Breast epithelium (tissue), 4 donors: ENCODE measurements around the gene METTL23. TPM values are rescaled to one million over a fixed set of nuclear protein-coding genes. Genes with fewer than 3 reads are reported as not detected.

Experiments
- DNase-seq, 2 donors: peaks; one replicate each; pipeline ENCODE4 v3.0.0-alpha.2; 2019; ENCODE audit warnings: low spot score in 2 of 2
- H3K27ac ChIP-seq, 2 donors: fragments of 200-600 bp; sonication (generic) in 1 of 2; one replicate each; pipeline ENCODE4 v1.5.1; 2016 to 2019; ENCODE audit warnings: mild to moderate bottlenecking in 1 of 2
- H3K27me3 ChIP-seq, 2 donors: fragments of 200-600 bp; sonication (generic) in 1 of 2; one replicate each; pipeline versions ENCODE4 v1.5.1 to v1.6.0; 2017 to 2019; ENCODE audit warnings: control low read depth in 1 of 2, mild to moderate bottlenecking in 1 of 2
- H3K36me3 ChIP-seq: fragments of 200-600 bp; one replicate; pipeline ENCODE4 v1.5.1; 2019
- H3K4me1 ChIP-seq, 2 donors: fragments of 200-600 bp; sonication (generic); one replicate each; pipeline ENCODE4 v1.5.1; 2016 to 2019; ENCODE audit warnings: control low read depth in 1 of 2
- H3K4me3 ChIP-seq, 3 donors: fragments of 200-600 bp; sonication (generic); 1 replicate in 2 of 3; 2 replicates in 1 of 3; pipeline ENCODE4 v1.5.1; 2016 to 2019; ENCODE audit warnings: mild to moderate bottlenecking in 3 of 3, moderate library complexity in 2 of 3
- H3K9me3 ChIP-seq, 2 donors: fragments of 200-600 bp; sonication (generic) in 1 of 2; one replicate each; pipeline ENCODE4 v1.5.1; 2016 to 2019; ENCODE audit warnings: control low read depth in 1 of 2
- POLR2A ChIP-seq: fragments of 450-650 bp; IDR thresholded peaks from one replicate; pipeline ENCODE4 v1.6.1; 2016; ENCODE audit warnings: antibody characterized with exemption, mild to moderate bottlenecking, moderate library complexity
- POLR2AphosphoS5 ChIP-seq, 3 donors: sonication (generic); formaldehyde crosslinking; IDR thresholded peaks; one replicate each; pipeline ENCODE4 v1.6.1; 2017; ENCODE audit warnings: antibody characterized with exemption in 3 of 3
- intact Hi-C: fragments of 100-400 bp; cut with DNase I; formaldehyde crosslinking; loops from one replicate; pipeline ENCODE4 v1.15.1; 2023; ENCODE audit warnings: low total_unique reads
- total RNA-seq, 3 donors: library from RNA; depleted of rRNA; stranded (reverse); fragments of >200 nt; gene quantifications; one replicate each; pipeline ENCODE4 v1.1.0, GENCODE V29; 2016
- TF ChIP-seq, protein P1 (sequence below), 3 donors: fragments of 450-650 bp; IDR thresholded peaks; one replicate each; pipeline ENCODE4 v1.5.1; 2016 to 2017; ENCODE audit warnings: antibody characterized with exemption in 3 of 3, mild to moderate bottlenecking in 3 of 3, moderate library complexity in 3 of 3

Gene METTL23
- total RNA-seq, 3 donors from 2014 or later: 25.6 to 47.7 (median 28.5) TPM

DNA sequence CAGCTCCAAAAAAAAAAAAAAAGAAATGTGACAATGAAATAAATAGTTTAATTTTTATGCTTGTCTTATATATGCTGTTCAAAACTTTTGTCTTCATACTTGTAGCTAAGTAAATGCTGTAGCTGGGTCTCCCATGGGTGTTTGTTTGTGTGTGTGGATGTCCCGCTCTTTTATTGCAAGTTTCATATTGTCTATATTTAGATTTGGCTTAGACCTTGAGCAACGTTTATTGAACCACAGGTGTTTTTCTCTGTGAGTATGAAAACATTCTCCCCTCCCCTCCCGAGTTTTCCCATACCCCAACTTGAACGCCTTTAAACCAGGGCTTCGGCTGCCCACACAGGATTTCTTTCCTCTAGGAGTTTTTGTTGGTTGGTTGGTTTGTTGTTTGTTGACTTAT is 56.5 kb downstream of the METTL23 start:
- H3K27me3 ChIP-seq: no peaks in the 10 kb centered on the region
- no peaks in the 10 kb centered on the region for H3K36me3 ChIP-seq
- H3K4me1 ChIP-seq: no peaks in the 10 kb centered on the region
- H3K27ac ChIP-seq: no peak overlapping the region
- no peak for DNase-seq
- TF ChIP-seq POLR2AphosphoS5 (IDR thresholded peaks at IDR 0.05): no peak
- TF ChIP-seq, protein P1, sequence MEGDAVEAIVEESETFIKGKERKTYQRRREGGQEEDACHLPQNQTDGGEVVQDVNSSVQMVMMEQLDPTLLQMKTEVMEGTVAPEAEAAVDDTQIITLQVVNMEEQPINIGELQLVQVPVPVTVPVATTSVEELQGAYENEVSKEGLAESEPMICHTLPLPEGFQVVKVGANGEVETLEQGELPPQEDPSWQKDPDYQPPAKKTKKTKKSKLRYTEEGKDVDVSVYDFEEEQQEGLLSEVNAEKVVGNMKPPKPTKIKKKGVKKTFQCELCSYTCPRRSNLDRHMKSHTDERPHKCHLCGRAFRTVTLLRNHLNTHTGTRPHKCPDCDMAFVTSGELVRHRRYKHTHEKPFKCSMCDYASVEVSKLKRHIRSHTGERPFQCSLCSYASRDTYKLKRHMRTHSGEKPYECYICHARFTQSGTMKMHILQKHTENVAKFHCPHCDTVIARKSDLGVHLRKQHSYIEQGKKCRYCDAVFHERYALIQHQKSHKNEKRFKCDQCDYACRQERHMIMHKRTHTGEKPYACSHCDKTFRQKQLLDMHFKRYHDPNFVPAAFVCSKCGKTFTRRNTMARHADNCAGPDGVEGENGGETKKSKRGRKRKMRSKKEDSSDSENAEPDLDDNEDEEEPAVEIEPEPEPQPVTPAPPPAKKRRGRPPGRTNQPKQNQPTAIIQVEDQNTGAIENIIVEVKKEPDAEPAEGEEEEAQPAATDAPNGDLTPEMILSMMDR (IDR thresholded peaks at IDR 0.05): no peak
- no peak for TF ChIP-seq POLR2A
- H3K4me3 ChIP-seq: no peak overlapping the region
- H3K9me3 ChIP-seq: no peaks in the 10 kb centered on the region
- intact Hi-C loops: no loop called here

Other genes starting within 250 kb of the METTL23 start
- 10 to 100 TPM; 13.4 to 35.5 (median 26.8) TPM for gene RHBDF2, start 225.4 kb upstream of the METTL23 start, total RNA-seq
- 10 to 100 TPM in 2 of 3 donors, 1 to 10 TPM in 1; 5.9 to 37.4 (median 27.2) TPM for gene CYGB, start 189.1 kb upstream of the METTL23 start, total RNA-seq
- gene PRCD, start 186.8 kb upstream of the METTL23 start, total RNA-seq: 1 to 10 TPM; 1.5 to 7.2 (median 4.9) TPM
- 10 to 100 TPM; 10.5 to 39.8 (median 12.0) TPM for gene ST6GALNAC2, start 141.0 kb upstream of the METTL23 start, total RNA-seq
- gene ST6GALNAC1, start 83.1 kb upstream of the METTL23 start, total RNA-seq: 1 to 10 TPM; 1.3 to 1.6 (median 1.3) TPM
- gene MXRA7, start 15.9 kb upstream of the METTL23 start, total RNA-seq: 100 to 1,000 TPM; 106 to 242 (median 113) TPM
- 10 to 100 TPM; 13.1 to 34.1 (median 25.6) TPM for gene JMJD6, start 233 bp upstream of the METTL23 start, total RNA-seq
- gene SRSF2, start 10.5 kb downstream of the METTL23 start, total RNA-seq: 100 to 1,000 TPM; 143 to 247 (median 244) TPM
- gene MFSD11, start 11.3 kb downstream of the METTL23 start, total RNA-seq: 10 to 100 TPM; 20.6 to 42.6 (median 23.6) TPM
- gene MGAT5B, start 141.6 kb downstream of the METTL23 start, total RNA-seq: under 1 TPM in 2 of 3 donors, not detected in 1; 0.32 to 0.33 TPM